Tibial nerve (tissue), 4 donors: ENCODE results near the gene MAGI1. TPM values are rescaled to one million over a fixed set of nuclear protein-coding genes. Genes with fewer than 3 reads are reported as not detected.

Source experiments
- DNase-seq, 2 donors: peaks; one replicate each; pipeline ENCODE4 v3.0.0-alpha.2; 2019; ENCODE audit warnings: low spot score in 2 of 2
- H3K27ac ChIP-seq, 4 donors: fragments of 200-600 bp; sonication (generic) in 3 of 4; one replicate each; pipeline ENCODE4 v1.5.1; 2017 to 2019; ENCODE audit warnings: mild to moderate bottlenecking in 1 of 4
- H3K27me3 ChIP-seq, 2 donors: fragments of 200-600 bp; sonication (generic) in 1 of 2; one replicate each; pipeline versions ENCODE4 v1.5.1 to v1.6.0; 2017 to 2019
- H3K36me3 ChIP-seq, 3 donors: fragments of 200-600 bp; sonication (generic); one replicate each; pipeline ENCODE4 v1.5.1; 2018 to 2019
- H3K4me1 ChIP-seq, 4 donors: fragments of 200-600 bp; sonication (generic) in 3 of 4; one replicate each; pipeline ENCODE4 v1.5.1; 2017 to 2019
- H3K4me3 ChIP-seq, 4 donors: fragments of 200-600 bp; sonication (generic) in 3 of 4; one replicate each; pipeline ENCODE4 v1.5.1; 2017 to 2019; ENCODE audit warnings: mild to moderate bottlenecking in 1 of 4, moderate library complexity in 1 of 4
- H3K9me3 ChIP-seq, 4 donors: fragments of 200-600 bp; sonication (generic) in 3 of 4; one replicate each; pipeline ENCODE4 v1.5.1; 2017 to 2019
- EP300 ChIP-seq, 2 donors: sonication (generic); formaldehyde crosslinking; IDR thresholded peaks; one replicate each; pipeline ENCODE4 v1.6.1; 2017; ENCODE audit warnings: antibody characterized with exemption in 2 of 2, mild to moderate bottlenecking in 1 of 2
- POLR2A ChIP-seq, 2 donors: fragments of 450-650 bp; IDR thresholded peaks; one replicate each; pipeline ENCODE4 v1.6.1; 2017; ENCODE audit warnings: antibody characterized with exemption in 2 of 2, mild to moderate bottlenecking in 2 of 2, moderate library complexity in 2 of 2
- WGBS, 2 donors: methylation state at CpG; one replicate each; pipeline ENCODE4 v1.1.5; 2018; 5-methylcytosine and 5-hydroxymethylcytosine counted together
- total RNA-seq, 4 donors: library from RNA; depleted of rRNA; stranded (reverse); fragments of >200 nt; gene quantifications; one replicate each; pipeline ENCODE4 v1.1.0, GENCODE V29; 2016
- TF ChIP-seq, protein P1 (sequence below), 5 experiments: fragments of 200-600 bp in 3 of 5; fragments of 450-650 bp in 2 of 5; sonication (generic) in 3 of 5; IDR thresholded peaks; one replicate each; pipeline ENCODE4 v1.5.1; 2016 to 2019; ENCODE audit warnings: antibody characterized with exemption in 5 of 5, mild to moderate bottlenecking in 3 of 5, moderate library complexity in 2 of 5

Gene MAGI1
- total RNA-seq, 4 donors from 2014 or later: 30.6 to 52.8 (median 36.1) TPM

DNA sequence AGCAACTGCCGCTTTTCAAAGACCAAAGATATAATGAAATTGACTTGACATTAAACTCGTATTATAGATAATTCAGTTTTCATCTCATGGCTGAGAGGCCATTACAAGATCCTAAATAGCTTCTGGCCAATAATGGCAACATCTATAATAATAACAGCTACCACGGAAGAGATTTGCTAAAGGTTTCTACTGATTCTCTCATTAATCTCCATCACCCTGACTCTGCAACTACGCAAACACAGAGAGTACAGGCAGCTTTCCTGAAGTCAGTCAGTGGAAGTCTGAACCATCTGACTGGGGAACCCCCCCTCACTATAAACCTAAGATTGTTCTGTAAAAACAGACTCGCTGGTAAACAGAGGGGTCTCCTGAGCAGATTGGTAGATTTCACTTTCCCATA is 257.1 kb downstream of the MAGI1 start:
- H3K27ac ChIP-seq: no peak overlapping the region
- no peak for DNase-seq
- 95 to 96% methylated on average over 5 of the region's 5 CpGs for WGBS, 2 donors
- H3K4me3 ChIP-seq: no peak overlapping the region
- TF ChIP-seq EP300 (IDR thresholded peaks at IDR 0.05): no peak
- H3K9me3 ChIP-seq: no peaks in the 10 kb centered on the region
- no peaks in the 10 kb centered on the region for H3K36me3 ChIP-seq
- H3K4me1 ChIP-seq: no peaks in the 10 kb centered on the region
- no peaks in the 10 kb centered on the region for H3K27me3 ChIP-seq

DNA sequence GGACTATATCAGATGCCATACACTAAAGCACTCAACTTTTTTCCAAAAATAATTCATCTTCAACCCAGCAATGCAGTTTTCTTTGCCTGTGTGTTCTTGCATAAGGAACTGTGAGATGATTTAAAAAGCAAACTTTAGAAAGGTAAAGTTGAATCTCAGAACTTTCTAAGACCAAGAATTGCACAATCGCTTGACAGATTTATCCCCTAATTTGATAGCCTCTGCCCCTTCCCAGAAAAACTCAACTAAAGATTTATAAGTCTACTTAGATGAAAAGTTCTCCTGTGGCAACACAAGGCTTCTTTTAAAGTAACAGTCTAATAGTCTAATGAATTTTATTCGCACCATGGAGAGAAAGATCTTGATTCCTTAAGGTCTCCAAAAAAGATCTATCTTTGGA is 259.3 kb downstream of the MAGI1 start:
- Histone ChIP-seq H3K9me3 (no peaks in the 10 kb centered on the region), H3K36me3 (no peaks in the 10 kb centered on the region), H3K4me1 (no peaks in the 10 kb centered on the region), H3K27ac (no peak overlapping the region), H3K4me3 (no peak overlapping the region), H3K27me3 (no peaks in the 10 kb centered on the region)
- no peak for DNase-seq
- TF ChIP-seq, protein P1, sequence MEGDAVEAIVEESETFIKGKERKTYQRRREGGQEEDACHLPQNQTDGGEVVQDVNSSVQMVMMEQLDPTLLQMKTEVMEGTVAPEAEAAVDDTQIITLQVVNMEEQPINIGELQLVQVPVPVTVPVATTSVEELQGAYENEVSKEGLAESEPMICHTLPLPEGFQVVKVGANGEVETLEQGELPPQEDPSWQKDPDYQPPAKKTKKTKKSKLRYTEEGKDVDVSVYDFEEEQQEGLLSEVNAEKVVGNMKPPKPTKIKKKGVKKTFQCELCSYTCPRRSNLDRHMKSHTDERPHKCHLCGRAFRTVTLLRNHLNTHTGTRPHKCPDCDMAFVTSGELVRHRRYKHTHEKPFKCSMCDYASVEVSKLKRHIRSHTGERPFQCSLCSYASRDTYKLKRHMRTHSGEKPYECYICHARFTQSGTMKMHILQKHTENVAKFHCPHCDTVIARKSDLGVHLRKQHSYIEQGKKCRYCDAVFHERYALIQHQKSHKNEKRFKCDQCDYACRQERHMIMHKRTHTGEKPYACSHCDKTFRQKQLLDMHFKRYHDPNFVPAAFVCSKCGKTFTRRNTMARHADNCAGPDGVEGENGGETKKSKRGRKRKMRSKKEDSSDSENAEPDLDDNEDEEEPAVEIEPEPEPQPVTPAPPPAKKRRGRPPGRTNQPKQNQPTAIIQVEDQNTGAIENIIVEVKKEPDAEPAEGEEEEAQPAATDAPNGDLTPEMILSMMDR (IDR thresholded peaks at IDR 0.05): no peak
- TF ChIP-seq POLR2A (IDR thresholded peaks at IDR 0.05): no peak
- no peak for TF ChIP-seq EP300 (IDR thresholded peaks at IDR 0.05)
- 86 to 91% methylated on average over 2 of the region's 2 CpGs for WGBS, 2 donors

GRCh38 chr3:65778968-65779367 is 259.8 kb downstream of the MAGI1 start:
- DNase-seq: no peak
- Histone ChIP-seq H3K27ac (no peak overlapping the region), H3K36me3 (no peaks in the 10 kb centered on the region), H3K4me3 (no peak overlapping the region), H3K9me3 (no peaks in the 10 kb centered on the region), H3K27me3 (no peaks in the 10 kb centered on the region), H3K4me1 (no peaks in the 10 kb centered on the region)
- WGBS, 2 donors: 66 to 74% methylated on average over 2 of the region's 2 CpGs
- TF ChIP-seq, protein P1 (IDR thresholded peaks at IDR 0.05): no peak
- TF ChIP-seq EP300 (IDR thresholded peaks at IDR 0.05) (no peak), POLR2A (IDR thresholded peaks at IDR 0.05) (no peak)

- WGBS, 2 donors: 81 to 85% methylated on average over 3 of the region's 3 CpGs
These were observed 261.7 kb downstream of the MAGI1 start for GRCh38 chr3:65777050-65777449.

GRCh38 chr3:65776494-65776893 is 262.2 kb downstream of the MAGI1 start:
- Histone ChIP-seq H3K4me1 (no peaks in the 10 kb centered on the region), H3K27me3 (no peaks in the 10 kb centered on the region), H3K36me3 (no peaks in the 10 kb centered on the region), H3K4me3 (no peak overlapping the region), H3K9me3 (no peaks in the 10 kb centered on the region), H3K27ac (no peak overlapping the region)
- TF ChIP-seq EP300 (IDR thresholded peaks at IDR 0.05) (no peak), POLR2A (IDR thresholded peaks at IDR 0.05) (no peak)
- TF ChIP-seq, protein P1 (IDR thresholded peaks at IDR 0.05): no peak
- 32 to 33% methylated on average over 6 of the region's 6 CpGs for WGBS, 2 donors
- no peak for DNase-seq

More at GRCh38 chr3:65777050-65777449, 261.7 kb downstream of the MAGI1 start:
- Histone ChIP-seq H3K4me1 (no peaks in the 10 kb centered on the region), H3K36me3 (no peaks in the 10 kb centered on the region), H3K27ac (no peak overlapping the region), H3K4me3 (no peak overlapping the region), H3K9me3 (no peaks in the 10 kb centered on the region), H3K27me3 (no peaks in the 10 kb centered on the region)
- DNase-seq: no peak
- no peak for TF ChIP-seq POLR2A (IDR thresholded peaks at IDR 0.05)
- no peak for TF ChIP-seq EP300 (IDR thresholded peaks at IDR 0.05)
- TF ChIP-seq, protein P1 (IDR thresholded peaks at IDR 0.05): no peak

- Histone ChIP-seq H3K27ac (no peak overlapping the region), H3K9me3 (no peaks in the 10 kb centered on the region), H3K27me3 (no peaks in the 10 kb centered on the region), H3K36me3 (no peaks in the 10 kb centered on the region), H3K4me1 (no peaks in the 10 kb centered on the region), H3K4me3 (no peak overlapping the region)
- DNase-seq: no peak
- no peak for TF ChIP-seq EP300 (IDR thresholded peaks at IDR 0.05)
- TF ChIP-seq, protein P1 (IDR thresholded peaks at IDR 0.05): no peak
- TF ChIP-seq POLR2A (IDR thresholded peaks at IDR 0.05): no peak
These were observed 262.6 kb downstream of the MAGI1 start for GRCh38 chr3:65776081-65776480.
